HG03045 (cell line): ENCODE data around the gene CLDN6.

Experiments used
- ATAC-seq: cut with Tn5 transposase; IDR thresholded peaks from one replicate; pipeline ENCODE4 v1.9.1; 2021; ENCODE audit warnings: mild to moderate bottlenecking, moderate library complexity; ENCODE audit not compliant: unreplicated experiment

Gene CLDN6

DNA sequence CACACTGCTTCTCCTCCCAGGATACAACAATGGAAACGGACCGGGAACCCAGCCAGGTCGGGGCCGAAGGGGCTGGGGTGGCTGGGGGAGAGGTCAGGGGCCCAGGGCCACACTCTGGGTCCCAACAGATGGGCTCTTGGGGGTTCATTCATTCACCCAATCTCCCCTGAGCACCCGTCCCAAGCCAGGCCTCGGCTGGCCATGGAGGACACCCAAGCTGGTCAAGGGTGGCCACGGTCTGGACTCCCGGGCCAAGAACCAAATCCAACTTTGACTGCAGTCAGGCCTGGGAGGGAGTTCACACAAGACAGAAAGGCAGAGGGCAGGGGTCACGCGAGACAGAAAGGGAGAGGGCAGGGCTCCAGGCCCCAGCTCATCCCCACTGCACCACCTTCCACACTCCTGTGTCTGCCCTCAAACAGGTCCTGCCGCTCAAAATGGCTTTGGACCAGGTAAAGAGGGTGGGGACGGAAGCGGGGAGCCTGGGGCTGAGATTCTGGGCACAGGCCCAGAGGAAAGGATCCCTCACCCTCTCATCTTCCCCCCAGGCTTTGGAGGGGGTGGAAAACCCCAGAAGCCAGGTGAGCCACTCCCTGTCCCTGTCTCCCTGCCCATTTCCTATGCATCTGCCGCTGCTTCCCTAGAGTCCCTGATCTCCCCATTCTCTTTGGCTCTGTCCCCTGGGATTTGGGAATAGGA lies 25.5 kb downstream of the CLDN6 start:
- no peak for ATAC-seq

DNA sequence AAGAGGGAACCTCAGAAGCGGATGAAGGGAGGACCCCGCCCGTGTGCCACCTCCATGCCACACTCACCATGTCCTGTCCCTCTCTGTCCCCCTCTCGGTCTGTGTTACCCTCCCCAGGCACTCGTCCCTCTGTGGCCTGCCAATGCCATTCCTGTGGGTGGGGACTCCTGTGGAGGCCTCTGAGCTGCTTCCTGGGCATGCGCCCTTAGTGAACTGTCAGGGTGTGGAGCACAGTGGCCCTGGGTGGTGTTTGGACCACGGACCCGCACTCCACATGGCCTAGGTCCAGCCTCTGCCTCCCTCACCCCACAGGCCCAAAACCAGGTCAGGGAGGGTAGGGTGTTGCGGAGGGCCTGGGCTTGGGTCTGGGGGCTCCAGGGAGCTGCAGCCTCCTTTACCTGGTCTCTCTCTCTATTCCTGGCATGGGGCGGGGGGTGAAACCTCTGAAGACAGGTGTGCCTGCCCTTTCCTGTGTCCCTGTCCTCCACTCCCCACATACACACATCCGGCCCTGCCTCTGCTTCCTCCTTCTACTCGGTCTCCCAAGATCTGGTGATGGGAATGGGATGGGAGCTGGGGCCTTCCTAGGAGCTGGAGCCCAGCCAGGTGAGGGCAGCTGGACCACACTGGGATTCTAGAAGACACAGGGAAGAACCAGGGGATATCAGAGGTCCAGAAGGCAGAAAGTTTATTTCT lies 26.3 kb downstream of the CLDN6 start:
- ATAC-seq = no peak

DNA sequence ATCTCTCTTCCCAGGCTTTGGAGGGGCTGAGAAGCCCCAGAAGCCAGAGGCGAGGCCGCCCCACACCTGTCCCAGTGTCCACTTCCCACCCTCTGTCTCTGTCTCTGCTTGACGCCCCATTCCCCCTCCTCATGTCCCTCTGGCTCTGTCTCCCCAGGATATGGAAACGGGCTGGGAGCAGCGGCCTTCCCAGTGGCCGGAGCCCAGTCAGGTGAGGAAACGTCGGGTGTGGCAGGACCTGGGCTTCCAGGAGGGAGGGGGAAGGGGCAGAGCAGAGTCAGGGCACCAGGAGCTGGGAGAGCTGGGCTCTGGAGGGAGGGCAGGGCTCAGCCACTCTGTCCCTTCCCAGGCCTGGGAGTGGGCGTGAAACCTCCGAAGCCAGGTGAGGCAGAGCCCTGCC lies 27.1 kb downstream of the CLDN6 start:
- no peak for ATAC-seq

DNA sequence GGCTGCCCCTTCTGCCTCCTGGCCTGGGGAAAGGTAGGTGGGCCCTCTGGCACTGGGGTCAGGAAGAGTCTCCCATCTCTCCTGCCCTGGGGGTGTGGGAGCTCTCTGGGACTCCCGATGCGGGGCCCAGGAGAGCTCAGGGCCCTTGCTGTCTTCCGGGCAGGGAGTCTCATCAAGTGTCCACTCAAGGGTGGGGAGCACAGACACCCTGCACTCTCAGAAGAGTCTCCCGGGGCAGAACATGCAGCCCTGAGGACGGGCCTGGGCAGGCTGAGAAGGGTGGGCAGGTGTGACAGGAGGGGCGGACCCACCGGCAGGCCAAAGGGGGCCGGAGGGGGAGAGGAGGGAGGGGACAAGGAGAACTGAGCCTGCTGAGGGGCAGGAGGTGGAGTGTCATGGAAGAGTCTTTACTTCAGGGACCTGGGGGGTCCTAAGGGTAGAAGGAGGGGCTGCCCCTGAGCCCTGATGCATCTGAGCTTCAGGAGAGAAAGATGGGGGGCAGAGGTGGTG lies 29.3 kb downstream of the CLDN6 start:
- no peak for ATAC-seq

DNA sequence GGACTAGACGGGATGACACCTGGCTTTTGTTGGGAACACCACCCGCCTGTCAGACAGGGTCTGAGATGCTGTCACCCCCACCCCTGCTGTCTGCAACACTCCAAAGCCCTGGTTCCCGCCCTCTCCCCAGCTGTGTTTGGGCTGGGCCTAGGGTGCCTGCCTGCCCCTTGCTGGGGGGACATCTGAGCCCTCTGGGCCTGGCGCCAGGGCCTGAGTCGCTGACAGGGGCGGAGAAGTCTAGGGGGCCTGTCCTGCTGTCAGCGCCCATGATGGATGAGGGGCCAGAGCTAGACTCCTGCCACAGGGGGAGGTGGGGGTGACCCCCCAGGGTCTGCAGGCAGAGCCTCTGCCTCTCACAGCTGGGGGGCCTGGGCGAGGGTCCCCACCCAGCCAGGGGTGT lies 30.1 kb downstream of the CLDN6 start:
- no peak for ATAC-seq

DNA sequence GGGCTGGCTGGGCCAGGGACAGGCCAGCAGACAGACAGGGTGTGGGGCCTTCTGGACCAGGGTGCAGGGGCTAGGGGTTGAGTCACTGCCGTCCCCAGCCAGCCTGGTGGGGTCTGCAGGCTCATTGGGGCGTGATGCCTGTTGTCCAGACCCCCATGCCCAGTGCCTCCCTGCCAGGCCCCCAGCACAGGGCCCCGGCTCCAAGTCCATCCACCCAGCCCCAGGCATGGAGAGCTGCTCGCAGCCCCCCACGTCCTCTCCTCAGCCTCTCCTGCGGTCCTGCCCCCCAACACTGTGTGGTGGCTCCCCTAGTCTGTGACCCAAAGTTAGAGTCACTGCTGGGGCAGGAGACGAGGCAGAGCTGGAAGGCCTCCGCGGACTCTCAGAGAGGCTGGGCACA lies 30.7 kb downstream of the CLDN6 start:
- no peak for ATAC-seq

DNA sequence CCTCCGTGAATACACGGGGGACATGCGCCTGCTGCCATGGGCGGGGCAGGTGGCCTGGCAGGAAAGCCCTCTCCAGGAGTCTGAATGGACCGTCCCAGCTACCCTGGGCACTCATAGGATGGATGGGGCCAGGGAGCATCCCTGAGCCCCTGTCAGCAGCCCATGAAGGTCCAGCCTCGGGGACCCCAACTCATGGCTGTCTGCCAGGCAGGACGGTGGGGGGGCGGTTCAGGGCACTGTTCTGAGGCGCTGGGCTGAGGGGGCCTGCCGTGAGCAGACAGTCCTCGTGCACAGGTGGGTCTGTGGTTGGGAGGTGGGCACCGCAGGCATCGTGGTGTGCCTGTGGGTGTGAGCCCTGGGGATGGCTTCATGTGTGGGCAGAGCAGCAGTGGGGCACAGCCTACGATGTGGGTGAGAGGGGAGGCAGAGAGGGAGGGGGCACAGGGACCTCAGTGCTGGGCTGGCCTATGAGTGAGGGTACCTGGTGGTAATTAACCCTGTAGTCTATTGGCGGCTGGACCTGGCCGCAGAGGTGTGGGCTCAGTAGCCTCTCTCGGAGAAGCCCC lies 31.3 kb downstream of the CLDN6 start:
- ATAC-seq = no peak

DNA sequence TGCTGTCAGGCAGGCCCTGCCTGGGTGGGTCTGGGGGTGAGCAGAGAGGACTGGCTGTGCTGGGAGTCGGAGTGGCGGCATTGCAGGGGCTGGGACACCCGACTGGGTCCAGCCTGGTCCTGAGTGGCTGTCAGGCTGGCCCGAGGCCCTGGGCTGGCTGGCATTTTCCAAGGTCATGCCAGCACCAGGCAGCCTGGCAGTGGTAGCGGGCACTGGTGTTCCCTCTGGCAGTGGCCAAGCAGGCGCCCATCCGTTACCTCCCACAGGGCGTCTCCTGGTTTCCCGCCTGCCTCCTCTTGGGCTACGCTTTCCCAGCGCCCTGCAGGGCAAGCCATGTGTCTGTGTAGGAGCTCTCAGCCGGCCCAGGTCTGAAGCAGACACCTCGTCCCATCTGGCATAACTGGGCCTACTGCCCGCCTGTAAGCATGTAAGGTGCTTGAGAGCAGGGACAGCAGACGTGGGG lies 32.1 kb downstream of the CLDN6 start:
- no peak for ATAC-seq

DNA sequence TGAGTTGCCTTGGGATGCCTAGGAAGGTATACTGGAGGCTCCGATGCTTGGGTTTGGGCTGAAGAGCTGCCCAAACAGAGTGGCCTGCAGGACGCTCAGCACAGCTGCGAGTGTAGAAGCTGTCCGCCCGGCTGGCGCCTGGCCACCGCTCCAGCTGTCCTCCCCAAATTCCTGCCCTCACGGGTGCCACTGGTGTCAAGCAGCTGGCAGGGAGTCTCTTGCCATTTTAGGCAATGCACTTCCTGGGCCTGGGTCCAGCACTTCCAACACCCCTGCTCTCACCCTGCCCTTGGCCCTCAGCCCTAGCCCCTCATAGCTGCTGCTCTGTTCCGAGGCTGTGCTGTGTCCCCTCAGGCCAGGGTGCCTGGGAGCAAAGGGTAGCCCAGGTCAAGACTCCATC lies 32.5 kb downstream of the CLDN6 start:
- no peak for ATAC-seq

DNA sequence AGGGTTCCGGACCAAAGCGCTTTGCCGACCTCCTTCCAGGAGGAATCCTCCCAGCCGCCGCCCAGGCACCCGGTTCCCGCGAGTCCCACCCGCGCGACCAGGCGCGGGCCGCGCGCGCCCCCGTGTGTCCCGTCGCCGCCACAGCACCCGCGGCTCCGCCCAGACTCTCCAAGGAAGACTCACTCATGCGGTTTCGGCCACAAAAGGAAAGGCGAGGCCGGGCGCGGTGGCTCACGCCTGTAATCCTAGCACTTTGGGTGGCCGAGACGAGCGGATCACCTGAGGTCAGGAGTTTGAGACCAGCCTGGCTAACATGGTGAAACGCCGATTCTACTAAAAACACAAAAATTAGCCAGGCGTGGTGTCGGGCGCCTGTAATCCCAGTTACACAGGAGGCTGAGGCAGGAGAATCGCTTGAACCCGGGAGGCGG lies 34.3 kb downstream of the CLDN6 start:
- ATAC-seq = no peak

DNA sequence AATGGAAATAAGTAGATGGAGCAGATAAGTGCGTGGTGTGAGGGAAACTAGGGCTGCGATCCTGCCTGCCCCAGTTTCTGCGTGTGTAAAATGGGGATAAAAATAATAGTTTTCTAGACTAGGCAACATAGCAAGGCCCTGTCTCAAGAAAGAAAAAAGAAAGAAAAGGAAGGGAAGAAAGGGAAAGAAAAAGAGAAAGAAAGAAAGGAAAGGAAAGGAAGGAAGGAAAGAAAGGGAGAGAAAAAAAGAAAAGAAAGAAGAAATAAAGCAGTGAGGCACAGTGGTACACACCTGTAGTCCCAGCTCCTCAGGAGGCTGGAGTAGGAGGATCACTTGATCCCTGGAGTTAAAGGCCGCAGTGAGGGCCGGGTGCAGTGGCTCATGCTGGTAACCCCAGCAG lies 35.6 kb downstream of the CLDN6 start:
- no peak for ATAC-seq

DNA sequence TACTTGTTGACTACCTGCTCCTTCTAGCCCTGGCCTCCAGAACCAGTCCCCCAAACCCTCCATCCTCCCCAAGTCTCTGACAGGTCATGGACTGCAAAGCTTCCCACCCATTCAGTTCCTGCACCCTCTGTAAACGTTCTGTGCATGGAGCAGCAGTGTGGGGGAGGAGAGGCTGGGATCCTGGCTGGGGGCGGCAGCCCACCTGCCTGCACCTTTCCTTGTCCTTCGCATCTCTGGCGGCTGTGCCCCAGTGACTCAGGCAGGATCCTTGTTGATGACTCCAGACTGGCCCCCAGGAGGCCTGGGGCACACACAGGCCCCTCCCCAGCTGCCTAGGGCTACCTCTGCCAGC lies 36.1 kb downstream of the CLDN6 start:
- ATAC-seq = no peak

DNA sequence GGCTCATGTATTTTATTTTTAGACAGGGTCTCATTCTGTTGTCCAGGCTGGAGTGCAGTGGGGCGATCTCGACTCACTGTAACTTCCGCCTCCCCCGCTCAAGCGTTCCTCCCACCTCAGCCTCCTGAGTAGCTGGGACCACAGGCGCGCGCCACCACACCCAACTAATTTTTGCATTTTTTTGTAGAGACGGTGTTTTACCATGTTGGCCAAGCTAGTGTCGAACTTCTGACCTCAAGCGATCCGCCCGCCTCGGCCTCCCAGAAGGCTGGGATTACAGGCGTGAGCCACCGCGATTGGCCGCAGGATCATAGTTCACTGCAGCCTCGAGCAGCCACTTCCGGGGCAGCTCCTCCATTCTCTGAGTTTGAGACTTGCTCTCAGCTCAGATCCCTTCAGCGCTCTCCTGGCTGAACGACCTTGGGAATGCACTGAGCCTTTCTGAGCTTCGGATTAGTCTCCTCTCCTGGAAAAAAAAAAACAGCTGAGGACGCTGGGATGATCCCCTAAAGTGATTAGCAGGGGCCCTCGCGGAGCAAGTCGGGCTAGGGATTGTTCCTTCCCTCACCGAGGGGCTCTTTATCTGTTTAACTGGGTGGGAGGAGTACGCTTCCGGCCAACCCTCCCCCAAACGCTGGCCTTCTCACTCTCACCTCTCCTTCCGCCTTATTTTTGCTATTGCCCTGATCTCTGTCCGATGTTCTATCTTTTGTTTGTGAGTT lies 36.6 kb downstream of the CLDN6 start:
- no peak for ATAC-seq

DNA sequence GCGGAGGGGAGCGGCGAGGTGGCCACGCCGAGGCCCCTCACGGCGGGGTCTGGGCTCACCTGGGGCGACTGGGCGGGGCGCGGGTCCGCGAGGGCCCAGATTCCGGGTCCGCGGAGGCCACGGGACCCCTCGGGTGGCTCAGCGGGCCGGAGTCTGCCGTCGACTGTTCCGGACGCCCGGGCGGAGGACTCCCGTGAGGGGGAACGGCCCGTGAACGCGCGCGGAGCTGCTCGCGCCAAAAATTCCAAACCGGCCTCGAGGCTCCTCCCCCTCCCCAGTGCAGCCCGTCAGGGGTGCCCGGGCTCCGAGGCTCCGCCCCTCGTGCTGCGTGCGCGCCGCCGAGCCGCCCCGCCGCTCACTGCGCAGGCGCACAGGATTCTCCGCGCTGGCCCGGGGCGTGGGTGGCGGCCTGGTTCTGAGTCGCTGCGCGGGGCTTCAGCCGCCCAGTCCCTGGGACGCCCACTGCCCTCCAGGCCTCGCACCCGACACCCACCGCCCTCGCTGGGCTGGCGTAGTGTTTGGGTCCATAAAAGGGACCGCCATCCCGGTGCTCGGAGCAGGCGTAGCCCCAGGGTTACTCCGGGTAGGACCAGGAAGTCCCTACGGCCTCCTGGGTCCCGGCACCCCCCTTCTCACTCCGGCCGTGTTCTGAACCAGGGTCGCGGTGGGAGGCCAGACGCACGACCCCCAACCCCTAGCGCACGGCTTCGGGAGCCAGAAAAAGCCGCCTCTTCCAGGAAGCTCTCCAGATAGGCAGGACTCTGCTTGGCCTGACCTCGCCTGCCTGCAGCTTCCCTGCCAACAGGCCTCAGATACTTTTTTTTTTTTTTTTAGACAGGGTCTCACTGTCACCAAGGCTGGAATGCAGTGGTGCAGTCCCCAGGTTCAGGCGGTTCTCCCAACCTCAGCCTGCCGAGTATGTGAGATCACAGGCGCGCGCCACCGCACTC lies 37.5 kb downstream of the CLDN6 start, which contains the start of gene PKMYT1:
Gene PKMYT1, minus strand, starts transcription at position 220 of the 950 bp plus-strand sequence. CDS start 789 bp downstream, outside the sequence.
- ATAC-seq = peak; percentile 62

DNA sequence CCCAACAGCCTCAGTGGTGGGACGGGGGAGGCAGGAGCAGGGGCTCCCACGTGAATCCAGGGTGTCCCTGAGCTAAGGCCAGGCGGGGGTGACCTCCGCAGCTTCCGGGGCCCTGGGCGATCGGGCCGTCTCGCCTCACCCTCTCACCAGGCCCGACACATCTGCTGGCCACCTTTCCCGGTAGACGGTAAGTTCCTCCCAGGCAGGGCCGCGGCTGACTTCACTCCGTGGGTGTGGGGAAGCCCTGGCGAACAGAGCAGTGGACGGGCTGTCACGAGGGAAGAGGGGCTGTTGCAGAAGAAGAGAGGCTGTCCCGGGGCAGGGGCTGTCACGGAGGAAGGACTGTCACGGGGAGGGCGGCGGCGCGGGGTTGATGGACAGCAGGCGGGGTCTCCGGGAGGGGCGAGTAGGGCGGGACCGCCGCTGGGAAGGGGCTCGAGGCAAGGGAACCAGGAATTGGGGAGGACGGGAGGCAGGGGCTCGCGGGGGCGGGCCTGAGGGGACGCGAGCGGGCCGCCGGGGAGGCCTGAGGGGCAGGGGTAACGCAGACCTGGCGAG lies 38.2 kb downstream of the CLDN6 start:
- ATAC-seq = peak; percentile 1

DNA sequence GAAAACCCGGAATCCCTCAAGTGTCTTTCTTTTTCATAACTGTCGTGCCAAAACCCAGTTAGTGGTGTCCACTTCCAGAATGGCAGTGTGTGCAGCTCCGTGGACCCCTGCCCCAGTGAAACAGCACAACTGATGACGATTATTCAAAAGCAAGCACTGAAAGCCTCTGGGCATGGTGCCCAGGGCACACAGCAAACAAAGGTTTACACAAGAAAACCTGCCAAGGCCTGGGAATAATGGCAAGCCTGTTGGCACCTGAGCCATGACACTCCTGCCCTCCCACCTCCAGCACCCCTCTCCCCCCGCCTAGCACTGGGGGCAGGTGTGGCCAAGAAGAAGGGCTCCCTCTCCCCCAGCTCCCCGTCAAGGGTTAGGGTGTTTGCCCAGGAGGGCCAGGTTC lies 40.5 kb downstream of the CLDN6 start:
- ATAC-seq = no peak

DNA sequence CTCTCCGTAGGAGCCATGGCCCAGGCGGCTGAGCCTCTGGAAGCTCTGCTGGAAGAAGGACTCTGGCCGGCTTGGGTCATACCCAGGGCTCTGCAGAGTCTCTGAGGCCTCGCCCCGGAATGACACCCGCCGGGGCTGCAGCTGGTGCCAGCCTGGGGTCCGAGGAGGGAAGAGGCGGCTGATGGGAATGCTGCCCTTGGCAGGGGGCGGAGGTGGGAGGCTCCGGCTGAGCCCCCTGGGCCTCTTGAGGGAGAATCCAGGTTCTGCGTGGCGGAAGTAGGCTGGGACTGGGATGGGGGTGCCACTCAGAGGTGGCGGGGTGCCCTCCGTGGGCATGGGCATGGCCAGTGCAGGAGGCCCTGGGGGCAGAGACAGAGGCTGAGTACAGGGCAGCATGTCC lies 41.3 kb downstream of the CLDN6 start:
- ATAC-seq = no peak

DNA sequence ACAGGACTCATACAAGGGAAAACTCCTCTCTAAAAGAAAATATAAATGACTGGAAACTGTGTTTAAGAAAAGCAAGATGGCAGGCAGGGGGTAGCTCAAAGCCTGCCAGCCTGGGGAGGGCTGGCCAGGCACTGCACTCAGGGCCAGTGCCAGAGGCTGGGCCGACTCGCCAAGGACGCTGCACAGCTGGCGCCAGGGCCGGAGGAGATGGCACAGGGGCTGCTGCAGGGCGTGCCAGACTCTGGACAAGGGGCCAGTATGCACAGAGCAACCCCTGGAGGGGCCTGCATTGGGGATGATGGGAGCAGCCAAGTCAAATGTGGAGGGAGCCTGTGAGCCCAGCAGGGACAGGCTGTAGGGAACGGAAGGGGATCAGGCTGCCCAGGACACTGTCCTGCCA lies 41.8 kb downstream of the CLDN6 start:
- no peak for ATAC-seq

DNA sequence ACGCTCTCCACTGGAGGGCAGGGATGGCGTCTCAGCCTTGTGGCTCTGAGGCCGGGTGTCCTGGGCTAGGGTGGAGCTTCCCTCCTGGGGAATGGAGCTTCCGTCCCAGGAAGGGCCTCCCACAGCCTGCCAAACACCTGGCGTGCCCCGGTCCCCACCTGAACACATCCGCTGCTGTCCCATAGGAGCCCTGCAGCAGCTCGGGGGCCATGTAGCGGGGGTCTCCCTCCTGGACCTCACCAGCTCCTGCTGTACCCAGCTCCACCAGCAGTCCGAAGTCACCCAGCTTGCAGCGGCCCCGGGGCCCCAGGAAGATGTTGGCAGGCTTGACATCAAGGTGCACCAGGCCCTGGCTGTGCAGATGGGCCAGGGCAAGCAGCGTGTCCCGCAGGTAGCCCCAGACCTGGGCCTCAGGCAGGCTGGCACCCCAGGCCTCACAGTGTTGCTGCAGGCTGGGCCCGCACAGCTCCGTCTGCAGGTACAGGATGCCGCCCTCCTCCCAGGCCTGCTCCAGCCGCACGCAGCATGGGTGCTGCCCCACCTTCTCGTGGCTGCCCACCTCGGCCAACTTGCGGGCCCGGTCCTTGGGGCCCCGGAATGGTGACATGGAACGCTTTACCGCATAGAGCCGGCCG lies 42.7 kb downstream of the CLDN6 start:
- ATAC-seq = no peak
